ENCODE data around the gene MGA.

MGA gene

DNA sequence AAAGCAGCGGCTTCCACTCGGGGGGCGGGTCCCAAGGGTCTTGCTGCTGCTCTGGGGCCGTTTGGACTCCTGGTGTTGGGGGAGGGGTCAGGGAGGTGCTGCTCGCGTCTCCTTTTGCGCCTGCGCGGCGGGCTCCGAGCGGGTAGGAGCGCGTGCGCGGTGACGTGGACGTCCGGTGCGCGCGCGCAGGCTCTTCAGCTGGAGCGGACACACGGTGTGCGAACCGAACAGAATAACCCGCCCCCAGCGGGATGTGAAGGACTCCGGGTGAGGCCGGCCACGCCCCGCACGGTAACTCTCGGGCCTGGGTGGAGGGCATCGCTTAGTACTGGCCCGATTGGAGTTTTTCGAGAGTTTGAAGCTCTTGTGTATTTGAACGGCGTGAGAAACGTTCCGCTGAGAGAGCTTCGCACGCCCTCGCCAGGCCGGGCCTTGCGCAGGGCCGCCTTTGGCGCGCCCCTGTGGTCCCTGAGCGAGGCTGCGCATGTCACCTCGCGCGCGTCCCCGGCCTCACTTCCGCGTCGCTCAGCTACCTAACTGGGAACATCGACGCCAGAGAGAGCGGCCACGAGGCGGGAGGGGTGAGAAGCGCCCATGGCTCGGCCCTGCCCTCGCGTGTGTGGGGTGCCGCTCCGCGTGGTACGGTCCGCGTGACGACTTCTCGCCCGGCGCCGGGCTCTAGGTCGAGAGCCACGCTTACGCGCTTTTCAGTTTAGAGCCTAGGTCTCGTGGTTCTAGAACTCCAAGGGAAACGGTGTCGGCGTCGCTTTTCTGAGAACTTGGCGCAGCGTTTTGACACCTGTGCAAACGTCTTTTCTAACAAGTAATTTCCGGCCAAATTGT is at the start of gene MGA:
Gene MGA, plus strand, starts transcription at position 171 of the 843 bp plus-strand sequence.
- Histone ChIP-seq H3K27ac (ENCODE audit: low read length) (peak within 1 kb of the TSS; percentile 74), H3K9ac (ENCODE audit: low read length in 2 of 2) (peak within 1 kb of the TSS; percentile 64 to 66), H3K27me3 (ENCODE audit: control insufficient read depth in 1 of 2, insufficient read depth in 2 of 2, low read length in 2 of 2) (no peaks in the 10 kb centered on the region), H3K4me1 (ENCODE audit: control insufficient read depth, insufficient read depth, low read length) (peaks cover 25% of the 10 kb centered on the region), H3K4me3 (ENCODE audit: low read length in 2 of 2) (peak within 1 kb of the TSS; percentile 72 to 85), H3K36me3 (ENCODE audit: control insufficient read depth in 2 of 2, insufficient read depth in 2 of 2, low read length in 2 of 2) (no peaks in the 10 kb centered on the region), H3K9me3 (ENCODE audit: control insufficient read depth in 2 of 2, low read length in 2 of 2) (no peaks in the 10 kb centered on the region)

DNA sequence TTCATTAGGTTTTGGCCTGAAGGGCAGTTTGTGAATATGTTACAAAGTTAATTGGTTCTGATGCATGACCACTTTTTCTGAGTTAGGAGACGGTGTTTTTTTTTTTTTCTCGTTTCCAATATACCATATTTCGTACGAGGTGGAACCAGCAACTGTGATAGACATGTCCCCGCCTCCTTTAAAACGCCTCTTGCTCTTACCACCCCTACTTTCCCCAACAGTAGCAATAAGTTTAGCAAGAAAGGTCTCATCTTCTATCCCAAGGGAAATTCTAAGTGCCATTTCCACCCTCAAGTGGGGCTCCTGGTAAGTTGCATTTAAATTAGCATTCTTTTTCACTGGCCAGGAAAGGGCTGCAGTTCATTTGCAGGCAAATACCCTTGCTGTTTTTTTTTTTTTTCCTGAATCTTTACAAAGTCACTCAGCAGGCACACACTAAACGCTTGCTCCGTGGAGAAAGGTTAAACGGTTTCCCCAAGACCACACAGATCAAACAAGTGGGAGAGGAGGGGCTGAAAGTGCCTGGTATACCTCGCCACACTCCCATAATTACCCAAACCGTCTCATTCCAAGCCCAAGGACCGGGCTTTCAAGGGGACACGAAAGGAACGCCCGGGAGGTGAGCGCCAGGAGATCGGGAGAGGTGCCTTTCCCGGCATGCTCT is 39.5 kb upstream of the MGA start:
- Histone ChIP-seq H3K4me1 (ENCODE audit: control insufficient read depth, insufficient read depth, low read length) (peaks cover 9% of the 10 kb centered on the region), H3K4me3 (ENCODE audit: low read length in 2 of 2) (peak overlapping the region; percentile 60 to 79), H3K27ac (ENCODE audit: low read length) (peak overlapping the region; percentile 41), H3K9me3 (ENCODE audit: control insufficient read depth in 2 of 2, low read length in 2 of 2) (no peaks in the 10 kb centered on the region), H3K9ac (ENCODE audit: low read length in 2 of 2) (peak overlapping the region; percentile 39 to 62), H3K36me3 (ENCODE audit: control insufficient read depth in 2 of 2, insufficient read depth in 2 of 2, low read length in 2 of 2) (no peaks in the 10 kb centered on the region), H3K27me3 (ENCODE audit: control insufficient read depth in 1 of 2, insufficient read depth in 2 of 2, low read length in 2 of 2) (no peaks in the 10 kb centered on the region)

DNA sequence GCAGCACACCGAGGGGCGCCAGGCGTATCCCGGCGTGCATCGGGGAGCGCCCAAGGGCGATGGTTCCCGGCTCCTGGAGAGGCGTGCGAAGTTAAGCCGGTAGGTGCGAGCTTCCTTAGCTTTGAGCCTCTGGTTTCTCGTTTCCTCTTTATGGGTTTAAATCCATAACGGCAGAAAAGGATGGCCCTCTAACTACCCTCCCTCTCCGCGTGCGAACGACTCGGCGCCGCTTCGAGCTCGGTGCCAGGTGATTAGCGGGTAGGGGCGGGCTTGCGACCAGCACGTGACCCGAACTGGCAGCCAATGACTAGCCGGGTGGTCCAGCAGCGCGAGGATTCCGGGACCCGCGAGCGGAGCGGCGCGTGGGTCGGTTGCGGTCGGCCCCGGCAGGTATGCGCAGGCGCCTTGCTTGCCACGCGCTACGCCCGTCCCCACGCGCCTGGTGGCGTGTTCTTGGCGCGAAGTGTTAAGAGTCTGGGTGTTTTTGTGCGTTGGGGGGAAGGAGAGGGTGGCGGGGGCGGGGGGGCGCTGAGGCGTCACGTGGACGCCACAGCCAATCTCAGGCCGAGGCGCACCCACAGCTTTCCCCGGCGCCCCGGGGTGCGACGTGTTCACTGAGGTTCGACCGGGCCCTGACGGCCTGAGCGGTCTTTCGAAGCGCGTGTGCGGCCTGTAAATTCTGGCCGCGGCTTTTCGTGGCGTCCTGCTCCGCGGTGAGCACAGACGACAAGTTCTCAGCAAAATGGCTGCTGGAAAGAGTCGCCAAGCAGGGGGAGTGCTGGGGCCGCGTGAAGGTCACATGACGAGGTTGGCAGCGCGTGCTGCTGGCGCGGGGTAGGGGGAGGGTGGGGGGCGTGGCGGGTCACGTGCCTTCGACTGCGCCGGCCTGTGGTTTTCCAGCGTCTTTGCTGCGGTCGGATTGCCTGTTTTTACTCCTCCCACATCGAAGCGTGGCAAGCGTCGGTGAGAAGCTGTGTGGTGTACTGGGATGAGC is 38.7 kb upstream of the MGA start:
- H3K27me3 ChIP-seq (ENCODE audit: control insufficient read depth in 1 of 2, insufficient read depth in 2 of 2, low read length in 2 of 2): no peaks in the 10 kb centered on the region
- peak overlapping the region; percentile 41 for H3K27ac ChIP-seq (ENCODE audit: low read length)
- peak overlapping the region; percentile 60 to 79 for H3K4me3 ChIP-seq (ENCODE audit: low read length in 2 of 2)
- no peaks in the 10 kb centered on the region for H3K36me3 ChIP-seq (ENCODE audit: control insufficient read depth in 2 of 2, insufficient read depth in 2 of 2, low read length in 2 of 2)
- peaks cover 9% of the 10 kb centered on the region for H3K4me1 ChIP-seq (ENCODE audit: control insufficient read depth, insufficient read depth, low read length)
- peak overlapping the region; percentile 39 to 62 for H3K9ac ChIP-seq (ENCODE audit: low read length in 2 of 2)
- H3K9me3 ChIP-seq (ENCODE audit: control insufficient read depth in 2 of 2, low read length in 2 of 2): no peaks in the 10 kb centered on the region

DNA sequence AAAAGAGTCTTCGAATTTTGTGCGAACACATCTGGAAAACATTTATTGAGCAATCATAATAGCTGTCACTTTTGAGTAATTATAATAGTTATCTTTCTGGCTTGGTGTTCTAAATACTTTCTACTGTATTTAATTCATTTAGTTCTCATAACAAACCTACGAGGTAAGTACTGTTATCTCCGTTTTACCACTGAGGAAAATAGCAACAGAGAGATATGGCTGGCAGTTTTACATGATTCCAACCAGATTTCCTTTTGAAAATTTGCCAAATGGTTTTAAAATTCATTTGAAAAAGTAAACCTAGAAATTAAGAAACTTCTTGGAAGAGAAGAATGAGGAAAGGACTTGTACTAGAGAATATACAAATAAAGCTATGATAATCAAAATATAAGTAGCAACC is 37.3 kb upstream of the MGA start:
- H3K27ac ChIP-seq (ENCODE audit: low read length): no peak overlapping the region
- H3K27me3 ChIP-seq (ENCODE audit: control insufficient read depth in 1 of 2, insufficient read depth in 2 of 2, low read length in 2 of 2): no peaks in the 10 kb centered on the region
- H3K4me1 ChIP-seq (ENCODE audit: control insufficient read depth, insufficient read depth, low read length): peaks cover 9% of the 10 kb centered on the region
- no peaks in the 10 kb centered on the region for H3K9me3 ChIP-seq (ENCODE audit: control insufficient read depth in 2 of 2, low read length in 2 of 2)
- H3K4me3 ChIP-seq (ENCODE audit: low read length in 2 of 2): no peak overlapping the region
- no peaks in the 10 kb centered on the region for H3K36me3 ChIP-seq (ENCODE audit: control insufficient read depth in 2 of 2, insufficient read depth in 2 of 2, low read length in 2 of 2)
- no peak overlapping the region for H3K9ac ChIP-seq (ENCODE audit: low read length in 2 of 2)

DNA sequence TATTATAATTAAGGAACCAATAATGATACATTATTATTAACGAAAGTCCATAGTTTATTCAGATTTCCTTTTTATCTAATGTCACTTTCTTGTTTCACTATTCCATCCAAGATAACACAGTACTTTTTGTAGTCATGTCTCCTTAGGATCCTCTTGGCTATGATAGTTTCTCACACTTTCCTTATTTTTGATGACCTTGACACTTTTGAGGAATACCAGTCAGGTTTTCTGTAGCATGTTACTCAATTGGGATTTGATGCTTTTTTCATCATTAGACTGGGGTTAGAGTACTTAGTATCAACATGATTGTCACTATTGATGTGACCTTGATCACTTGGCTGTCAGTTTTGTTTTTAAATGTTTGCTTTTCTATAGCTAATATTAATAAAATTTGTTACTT is 33.0 kb upstream of the MGA start:
- no peaks in the 10 kb centered on the region for H3K27me3 ChIP-seq (ENCODE audit: control insufficient read depth in 1 of 2, insufficient read depth in 2 of 2, low read length in 2 of 2)
- H3K27ac ChIP-seq (ENCODE audit: low read length): no peak overlapping the region
- H3K4me1 ChIP-seq (ENCODE audit: control insufficient read depth, insufficient read depth, low read length): no peaks in the 10 kb centered on the region
- H3K36me3 ChIP-seq (ENCODE audit: control insufficient read depth in 2 of 2, insufficient read depth in 2 of 2, low read length in 2 of 2): no peaks in the 10 kb centered on the region
- no peaks in the 10 kb centered on the region for H3K9me3 ChIP-seq (ENCODE audit: control insufficient read depth in 2 of 2, low read length in 2 of 2)
- H3K9ac ChIP-seq (ENCODE audit: low read length in 2 of 2): no peak overlapping the region
- H3K4me3 ChIP-seq (ENCODE audit: low read length in 2 of 2): no peak overlapping the region

DNA sequence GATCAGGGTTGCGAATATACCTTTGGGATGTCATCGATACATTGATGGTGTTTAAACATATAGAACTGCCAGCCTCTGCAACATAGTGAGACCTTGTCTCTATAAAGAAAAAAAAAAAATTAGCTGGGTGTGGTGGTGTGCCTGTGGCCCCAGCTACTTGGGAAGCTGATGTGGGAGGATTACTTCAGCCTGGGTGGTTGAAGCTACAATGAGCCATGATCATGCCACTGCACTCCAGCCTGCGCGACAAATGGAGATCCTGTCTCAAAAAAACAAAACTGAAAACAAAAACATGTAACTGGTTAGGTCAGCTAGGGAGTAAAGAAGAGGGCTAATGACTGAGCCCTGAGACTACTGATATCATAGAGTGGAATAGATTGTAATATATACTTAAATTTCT is 30.7 kb upstream of the MGA start:
- Histone ChIP-seq H3K9me3 (ENCODE audit: control insufficient read depth in 2 of 2, low read length in 2 of 2) (no peaks in the 10 kb centered on the region), H3K9ac (ENCODE audit: low read length in 2 of 2) (no peak overlapping the region), H3K36me3 (ENCODE audit: control insufficient read depth in 2 of 2, insufficient read depth in 2 of 2, low read length in 2 of 2) (no peaks in the 10 kb centered on the region), H3K4me1 (ENCODE audit: control insufficient read depth, insufficient read depth, low read length) (no peaks in the 10 kb centered on the region), H3K4me3 (ENCODE audit: low read length in 2 of 2) (no peak overlapping the region), H3K27ac (ENCODE audit: low read length) (no peak overlapping the region), H3K27me3 (ENCODE audit: control insufficient read depth in 1 of 2, insufficient read depth in 2 of 2, low read length in 2 of 2) (no peaks in the 10 kb centered on the region)

DNA sequence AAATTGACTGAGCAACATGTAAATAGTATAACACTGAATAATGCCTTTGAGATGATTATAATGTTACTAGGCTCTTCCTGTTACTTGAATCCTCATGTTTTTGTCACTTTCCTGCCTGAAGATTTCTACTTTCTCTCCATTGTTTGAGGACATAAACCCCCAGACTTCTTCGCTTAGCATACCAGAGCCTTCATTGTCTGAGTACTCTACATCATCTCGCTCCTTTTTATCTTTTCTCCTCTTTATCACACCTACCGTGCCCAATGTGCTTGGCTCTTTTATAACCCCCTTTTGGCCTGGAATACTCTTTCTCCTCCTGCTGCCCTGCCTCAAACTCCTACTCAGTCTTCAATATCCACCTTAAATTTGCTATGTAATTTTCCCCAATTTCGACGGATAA is 30.3 kb upstream of the MGA start:
- Histone ChIP-seq H3K4me1 (ENCODE audit: control insufficient read depth, insufficient read depth, low read length) (no peaks in the 10 kb centered on the region), H3K9me3 (ENCODE audit: control insufficient read depth in 2 of 2, low read length in 2 of 2) (no peaks in the 10 kb centered on the region), H3K9ac (ENCODE audit: low read length in 2 of 2) (no peak overlapping the region), H3K27me3 (ENCODE audit: control insufficient read depth in 1 of 2, insufficient read depth in 2 of 2, low read length in 2 of 2) (no peaks in the 10 kb centered on the region), H3K36me3 (ENCODE audit: control insufficient read depth in 2 of 2, insufficient read depth in 2 of 2, low read length in 2 of 2) (no peaks in the 10 kb centered on the region), H3K27ac (ENCODE audit: low read length) (no peak overlapping the region), H3K4me3 (ENCODE audit: low read length in 2 of 2) (no peak overlapping the region)

DNA sequence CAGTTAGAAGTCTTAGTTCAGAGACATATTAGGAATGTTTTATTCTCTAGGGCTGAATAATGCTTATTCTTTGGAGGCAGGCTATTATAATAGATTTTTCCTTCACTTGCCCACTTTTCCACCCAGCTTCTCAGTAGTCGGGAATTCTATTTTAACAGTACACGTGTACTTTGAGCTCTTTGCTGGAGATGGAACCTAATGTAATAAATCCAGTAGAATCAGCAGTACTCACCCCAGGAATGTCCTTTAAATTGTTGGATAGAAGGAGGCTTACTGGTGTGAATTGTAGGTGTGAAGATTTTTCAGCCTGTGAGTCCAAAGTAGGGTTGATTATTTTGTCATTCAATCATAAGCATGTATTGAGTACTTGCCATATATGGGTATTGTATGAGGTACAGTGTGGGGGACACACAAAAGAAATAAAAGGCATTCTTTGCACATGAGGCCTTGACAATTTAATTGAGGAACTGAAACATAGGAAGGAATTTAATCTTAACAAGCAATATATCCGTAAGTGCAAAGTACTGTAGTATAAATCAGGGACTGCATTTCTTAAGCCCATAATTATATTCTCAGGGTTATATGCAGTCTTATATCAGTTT is 29.5 kb upstream of the MGA start:
- Histone ChIP-seq H3K36me3 (ENCODE audit: control insufficient read depth in 2 of 2, insufficient read depth in 2 of 2, low read length in 2 of 2) (no peaks in the 10 kb centered on the region), H3K9me3 (ENCODE audit: control insufficient read depth in 2 of 2, low read length in 2 of 2) (no peaks in the 10 kb centered on the region), H3K4me1 (ENCODE audit: control insufficient read depth, insufficient read depth, low read length) (peaks cover 2% of the 10 kb centered on the region), H3K27ac (ENCODE audit: low read length) (no peak overlapping the region), H3K9ac (ENCODE audit: low read length in 2 of 2) (no peak overlapping the region), H3K4me3 (ENCODE audit: low read length in 2 of 2) (no peak overlapping the region), H3K27me3 (ENCODE audit: control insufficient read depth in 1 of 2, insufficient read depth in 2 of 2, low read length in 2 of 2) (no peaks in the 10 kb centered on the region)

DNA sequence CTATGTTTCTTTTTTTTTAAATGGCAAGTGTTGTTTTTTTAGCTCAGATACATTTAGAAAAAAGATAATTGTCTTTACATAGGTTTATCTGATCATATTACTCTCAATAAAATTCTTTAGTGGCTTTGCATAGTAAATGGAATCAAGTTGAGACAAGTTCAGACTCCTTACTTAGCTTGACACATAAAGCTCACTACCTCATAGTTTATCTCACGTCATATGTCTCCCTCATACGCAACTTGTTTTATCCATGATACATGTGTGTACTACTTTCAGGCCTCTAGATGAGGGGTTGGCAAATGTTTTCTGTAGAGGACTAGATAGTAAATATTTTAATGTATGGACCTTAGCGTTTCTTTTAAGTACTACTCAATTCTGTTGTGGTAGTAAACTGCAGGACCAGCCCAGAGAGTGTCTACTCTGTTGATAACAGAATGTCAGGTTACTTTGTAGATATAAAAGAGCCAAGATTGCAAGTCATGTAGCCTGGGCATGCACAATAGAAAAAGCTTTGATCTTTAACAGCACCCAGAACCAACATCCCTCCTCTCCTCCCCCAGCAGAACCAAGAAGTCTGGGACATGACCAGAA is 28.2 kb upstream of the MGA start:
- Histone ChIP-seq H3K27me3 (ENCODE audit: control insufficient read depth in 1 of 2, insufficient read depth in 2 of 2, low read length in 2 of 2) (no peaks in the 10 kb centered on the region), H3K4me3 (ENCODE audit: low read length in 2 of 2) (no peak overlapping the region), H3K9me3 (ENCODE audit: control insufficient read depth in 2 of 2, low read length in 2 of 2) (no peaks in the 10 kb centered on the region), H3K27ac (ENCODE audit: low read length) (no peak overlapping the region), H3K9ac (ENCODE audit: low read length in 2 of 2) (no peak overlapping the region), H3K4me1 (ENCODE audit: control insufficient read depth, insufficient read depth, low read length) (peaks cover 2% of the 10 kb centered on the region), H3K36me3 (ENCODE audit: control insufficient read depth in 2 of 2, insufficient read depth in 2 of 2, low read length in 2 of 2) (no peaks in the 10 kb centered on the region)

DNA sequence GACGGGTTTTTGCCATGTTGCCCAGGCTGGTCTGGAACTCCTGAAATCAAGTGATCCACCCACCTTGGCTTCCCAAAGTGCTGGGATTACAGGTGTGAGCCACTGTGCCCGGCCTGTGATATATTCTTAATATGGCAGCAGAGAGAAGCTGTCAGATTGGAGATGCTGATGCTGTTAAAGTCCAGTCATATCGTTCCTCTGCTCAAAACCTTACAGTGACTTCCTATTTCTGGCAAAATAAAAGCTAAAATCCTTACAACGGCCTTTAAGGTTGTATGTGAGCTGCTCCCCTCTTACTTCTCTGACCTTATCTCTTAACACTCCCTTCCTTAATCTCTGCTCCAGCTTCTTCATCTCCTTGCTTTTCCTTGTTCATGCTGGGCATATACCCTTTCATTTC is 26.6 kb upstream of the MGA start:
- Histone ChIP-seq H3K9ac (ENCODE audit: low read length in 2 of 2) (no peak overlapping the region), H3K36me3 (ENCODE audit: control insufficient read depth in 2 of 2, insufficient read depth in 2 of 2, low read length in 2 of 2) (no peaks in the 10 kb centered on the region), H3K4me1 (ENCODE audit: control insufficient read depth, insufficient read depth, low read length) (peaks cover 2% of the 10 kb centered on the region), H3K9me3 (ENCODE audit: control insufficient read depth in 2 of 2, low read length in 2 of 2) (no peaks in the 10 kb centered on the region), H3K4me3 (ENCODE audit: low read length in 2 of 2) (no peak overlapping the region), H3K27me3 (ENCODE audit: control insufficient read depth in 1 of 2, insufficient read depth in 2 of 2, low read length in 2 of 2) (no peaks in the 10 kb centered on the region), H3K27ac (ENCODE audit: low read length) (no peak overlapping the region)

All from stomach smooth muscle (tissue), 2 donors.